HG03095 (cell line): ENCODE measurements around the gene TMEM217.
"Not testable (repeated sequence)": the region's sequence is repeated elsewhere in the genome, so short reads cannot be mapped to it uniquely, and the experiment has no call there.

ENCODE experiments used
- ATAC-seq: cut with Tn5 transposase; IDR thresholded peaks from one replicate; pipeline ENCODE4 v1.9.1; 2021; ENCODE audit warnings: moderate library complexity; ENCODE audit not compliant: unreplicated experiment

TMEM217 gene

GRCh38 chr6:37218511-37218910 is 39.4 kb downstream of the TMEM217 start:
- ATAC-seq: no peak

GRCh38 chr6:37218061-37218460 is 39.9 kb downstream of the TMEM217 start:
- ATAC-seq: no peak

GRCh38 chr6:37212268-37212667 is 45.7 kb downstream of the TMEM217 start:
- no peak for ATAC-seq

GRCh38 chr6:37210313-37210968 is 47.5 kb downstream of the TMEM217 start:
- no peak for ATAC-seq

GRCh38 chr6:37209461-37210205 is 48.3 kb downstream of the TMEM217 start:
- ATAC-seq: no peak

- ATAC-seq: no peak
Measured at GRCh38 chr6:37208793-37209192, 49.2 kb downstream of the TMEM217 start.

GRCh38 chr6:37207903-37208456 is 50.0 kb downstream of the TMEM217 start:
- ATAC-seq: peak; percentile 55

- no peak for ATAC-seq
Measured at GRCh38 chr6:37206622-37207021, 51.3 kb downstream of the TMEM217 start.

GRCh38 chr6:37205997-37206340 is 52.0 kb downstream of the TMEM217 start:
- no peak for ATAC-seq

- ATAC-seq: no peak
Measured at GRCh38 chr6:37205175-37205996, 52.6 kb downstream of the TMEM217 start.

GRCh38 chr6:37204014-37204751 is 53.8 kb downstream of the TMEM217 start:
- ATAC-seq: no peak

- ATAC-seq: no peak
Measured at GRCh38 chr6:37202788-37203491, 55.0 kb downstream of the TMEM217 start.

GRCh38 chr6:37201726-37202125 is 56.2 kb downstream of the TMEM217 start:
- no peak for ATAC-seq

- no peak for ATAC-seq
Measured at GRCh38 chr6:37200085-37200484, 57.9 kb downstream of the TMEM217 start.

GRCh38 chr6:37196451-37196850 is 61.5 kb downstream of the TMEM217 start:
- not testable (repeated sequence) for ATAC-seq

- not testable (repeated sequence) for ATAC-seq
Measured at GRCh38 chr6:37194886-37195285, 63.1 kb downstream of the TMEM217 start.

GRCh38 chr6:37192666-37193065 is 65.3 kb downstream of the TMEM217 start:
- no peak for ATAC-seq

GRCh38 chr6:37190159-37190535 is 67.8 kb downstream of the TMEM217 start:
- ATAC-seq: no peak

GRCh38 chr6:37188962-37189510 is 68.9 kb downstream of the TMEM217 start:
- no peak for ATAC-seq
